ENCODE measurements around the gene AGK.

- no peak for TF ChIP-seq ESRRG (CRISPR knock-in tag; IDR thresholded peaks at IDR 0.05)
- no peak for TF ChIP-seq ISL1 (CRISPR knock-in tag; IDR thresholded peaks at IDR 0.05)
- TF ChIP-seq PATZ1 (CRISPR knock-in tag; IDR thresholded peaks at IDR 0.05; ENCODE audit: borderline replicate concordance), result no peak
- TF ChIP-seq SNAI2 (CRISPR knock-in tag; IDR thresholded peaks at IDR 0.05), result no peak
- no peak for TF ChIP-seq TSHZ2 (CRISPR knock-in tag; IDR thresholded peaks at IDR 0.05)
- TF ChIP-seq RARB (CRISPR knock-in tag; IDR thresholded peaks at IDR 0.05), result no peak
- TF ChIP-seq CSDC2 (CRISPR knock-in tag; IDR thresholded peaks at IDR 0.05), result no peak
- TF ChIP-seq BACH2 (CRISPR knock-in tag; IDR thresholded peaks at IDR 0.05; ENCODE audit: borderline replicate concordance), result no peak
- TF ChIP-seq CREB5 (CRISPR knock-in tag; IDR thresholded peaks at IDR 0.05; ENCODE audit: low read depth), result no peak
Measured at GRCh38 chr7:141515941-141516340, 35.3 kb upstream of the AGK start.

Measured in SK-N-SH treated with all-trans-retinoic acid at 6 μM for 48 hours (cell line).